ENCODE results near the gene LAMP2. TPM values are rescaled to one million over a fixed set of nuclear protein-coding genes. Genes with fewer than 3 reads are reported as not detected.

Gene LAMP2
- total and polyA plus RNA-seq, 2 experiments from 2014 or later, result 24.4 to 40.9 TPM

GRCh38 chrX:120485638-120486520 lies 16.8 kb upstream of the LAMP2 start:
- H4K20me1 ChIP-seq (replicated peaks; ENCODE audit: insufficient read depth), result no peaks in the 10 kb centered on the region
- Mint-ChIP-seq H3K9me3 (no peaks in the 10 kb centered on the region), H3K27me3 (ENCODE audit: insufficient read depth, low read depth, poor library complexity) (no peaks in the 10 kb centered on the region), H3K36me3 (ENCODE audit: low read depth) (no peaks in the 10 kb centered on the region), H3K4me1 (no peaks in the 10 kb centered on the region), H3K27ac (peak overlapping the region; percentile 95), H3K4me3 (peak overlapping the region; percentile 77)
- no peaks in the 10 kb centered on the region for H3K4me1 ChIP-seq (ENCODE audit: insufficient read depth)
- peak; percentile 86 for DNase-seq (ENCODE audit: low spot score)
- no peaks in the 10 kb centered on the region for H3K79me2 ChIP-seq (replicated peaks; ENCODE audit: insufficient read depth)
- H3K27me3 ChIP-seq (ENCODE audit: insufficient read depth), result no peaks in the 10 kb centered on the region
- ATAC-seq, result peak; percentile 94
- H3K36me3 ChIP-seq (ENCODE audit: insufficient read depth), result no peaks in the 10 kb centered on the region
- no peaks in the 10 kb centered on the region for H3K9me2 ChIP-seq (ENCODE audit: insufficient read depth)
- H3F3A ChIP-seq (replicated peaks; ENCODE audit: low read depth), result no peaks in the 10 kb centered on the region
- H2AFZ ChIP-seq, result no peak overlapping the region; the same call in 1 of the 2 replicates
- H3K4me2 ChIP-seq, result peak overlapping the region; percentile 64
- peak overlapping the region; percentile 47 for H3K4me3 ChIP-seq
- no peak for TF ChIP-seq NANOG (IDR thresholded peaks at IDR 0.05; ENCODE audit: borderline replicate concordance)
- peak; percentile 43 to 50 for TF ChIP-seq CTCF (conservative IDR thresholded peaks at IDR 0.05; ENCODE audit: low read depth in 2 of 2)
- H3K27ac ChIP-seq (ENCODE audit: low read depth), result peak overlapping the region; percentile 68

- ATAC-seq, result no peak
- H3K4me1 ChIP-seq (ENCODE audit: insufficient read depth), result no peaks in the 10 kb centered on the region
- DNase-seq (ENCODE audit: low spot score), result no peak
- H3K4me3 Mint-ChIP-seq, result peak overlapping the region; percentile 77
- H3K4me2 ChIP-seq, result peak overlapping the region; percentile 64
- H3K9me3 Mint-ChIP-seq, result no peaks in the 10 kb centered on the region
- no peaks in the 10 kb centered on the region for H3K4me1 Mint-ChIP-seq
- H3F3A ChIP-seq (replicated peaks; ENCODE audit: low read depth), result no peaks in the 10 kb centered on the region
- no peaks in the 10 kb centered on the region for H3K36me3 ChIP-seq (ENCODE audit: insufficient read depth)
- H3K79me2 ChIP-seq (replicated peaks; ENCODE audit: insufficient read depth), result no peaks in the 10 kb centered on the region
- no peaks in the 10 kb centered on the region for H3K36me3 Mint-ChIP-seq (ENCODE audit: low read depth)
- H3K9me2 ChIP-seq (ENCODE audit: insufficient read depth), result no peaks in the 10 kb centered on the region
- no peak overlapping the region for H3K27ac ChIP-seq (ENCODE audit: low read depth)
- H4K20me1 ChIP-seq (replicated peaks; ENCODE audit: insufficient read depth), result no peaks in the 10 kb centered on the region
- no peaks in the 10 kb centered on the region for H3K27me3 Mint-ChIP-seq (ENCODE audit: insufficient read depth, low read depth, poor library complexity)
- no peak overlapping the region; the same call in 1 of the 2 replicates for H2AFZ ChIP-seq
- H3K27ac Mint-ChIP-seq, result peak overlapping the region; percentile 95
- H3K4me3 ChIP-seq, result peak overlapping the region; percentile 47
- no peaks in the 10 kb centered on the region for H3K27me3 ChIP-seq (ENCODE audit: insufficient read depth)
- TF ChIP-seq ETS1 (IDR thresholded peaks at IDR 0.05) (no peak), CREB1 (CRISPR knock-in tag; IDR thresholded peaks at IDR 0.05; ENCODE audit: low read depth) (no peak), JUNB (IDR thresholded peaks at IDR 0.05; ENCODE audit: unreplicated experiment) (no peak), EZH2phosphoT487 (IDR thresholded peaks at IDR 0.05; ENCODE audit: unreplicated experiment) (no peak), NANOG (IDR thresholded peaks at IDR 0.05; ENCODE audit: borderline replicate concordance) (no peak), STAT1 (IDR thresholded peaks at IDR 0.05; ENCODE audit: unreplicated experiment) (no peak), POLR2AphosphoS5 (IDR thresholded peaks at IDR 0.05; ENCODE audit: low read depth) (no peak), ZNF331 (CRISPR knock-in tag; IDR thresholded peaks at IDR 0.05; ENCODE audit: low read depth) (no peak), EZH2 (IDR thresholded peaks at IDR 0.05; ENCODE audit: low read depth, unreplicated experiment) (no peak), REST (IDR thresholded peaks at IDR 0.05; ENCODE audit: unreplicated experiment) (no peak)
Measured at GRCh38 chrX:120485315-120485637, 16.2 kb upstream of the LAMP2 start.
